Measurements from ENCODE around the gene MUC20.
"Not testable (repeated sequence)": the region's sequence is repeated elsewhere in the genome, so short reads cannot be mapped to it uniquely, and the experiment has no call there.

MUC20 gene

GRCh38 chr3:195729476-195730251 lies 8.9 kb downstream of the MUC20 start:
- DNase-seq (ENCODE audit: low read depth, low spot score) = no peak

GRCh38 chr3:195731356-195731905 lies 10.7 kb downstream of the MUC20 start:
- DNase-seq (ENCODE audit: low read depth, low spot score) = no peak

- no peak for DNase-seq (ENCODE audit: low read depth, low spot score)
These were observed 12.2 kb downstream of the MUC20 start for GRCh38 chr3:195732940-195733339.

- no peak for DNase-seq (ENCODE audit: low read depth, low spot score)
These were observed 14.4 kb downstream of the MUC20 start for GRCh38 chr3:195735036-195735695.

GRCh38 chr3:195736866-195737490 lies 16.2 kb downstream of the MUC20 start:
- no peak for DNase-seq (ENCODE audit: low read depth, low spot score)

- DNase-seq (ENCODE audit: low read depth, low spot score) = not testable (repeated sequence)
These were observed 17.0 kb downstream of the MUC20 start for GRCh38 chr3:195737782-195738181.

- DNase-seq (ENCODE audit: low read depth, low spot score) = no peak
These were observed 17.7 kb downstream of the MUC20 start for GRCh38 chr3:195738274-195739044.

- no peak for DNase-seq (ENCODE audit: low read depth, low spot score)
These were observed 18.9 kb downstream of the MUC20 start for GRCh38 chr3:195739561-195740111.

- no peak for DNase-seq (ENCODE audit: low read depth, low spot score)
These were observed 23.7 kb downstream of the MUC20 start for GRCh38 chr3:195744437-195744836.

GRCh38 chr3:195746346-195746745 lies 25.6 kb downstream of the MUC20 start:
- no peak for DNase-seq (ENCODE audit: low read depth, low spot score)

- DNase-seq (ENCODE audit: low read depth, low spot score) = no peak
These were observed 26.0 kb downstream of the MUC20 start for GRCh38 chr3:195746751-195747150.

- DNase-seq (ENCODE audit: low read depth, low spot score) = no peak
These were observed 27.9 kb downstream of the MUC20 start for GRCh38 chr3:195748661-195749060.

GRCh38 chr3:195749101-195749500 lies 28.3 kb downstream of the MUC20 start:
- DNase-seq (ENCODE audit: low read depth, low spot score) = not testable (repeated sequence)

- DNase-seq (ENCODE audit: low read depth, low spot score) = no peak
These were observed 30.2 kb downstream of the MUC20 start for GRCh38 chr3:195750797-195751520.

- DNase-seq (ENCODE audit: low read depth, low spot score) = no peak
These were observed 30.8 kb downstream of the MUC20 start for GRCh38 chr3:195751560-195751959.

GRCh38 chr3:195752066-195752465 lies 31.3 kb downstream of the MUC20 start:
- DNase-seq (ENCODE audit: low read depth, low spot score) = no peak

GRCh38 chr3:195752546-195753331 lies 32.0 kb downstream of the MUC20 start:
- no peak for DNase-seq (ENCODE audit: low read depth, low spot score)

- no peak for DNase-seq (ENCODE audit: low read depth, low spot score)
These were observed 32.8 kb downstream of the MUC20 start for GRCh38 chr3:195753581-195753980.

GRCh38 chr3:195754141-195754540 lies 33.4 kb downstream of the MUC20 start:
- no peak for DNase-seq (ENCODE audit: low read depth, low spot score)

GRCh38 chr3:195754906-195755305 lies 34.1 kb downstream of the MUC20 start:
- DNase-seq (ENCODE audit: low read depth, low spot score) = no peak

All from activated naive CD8-positive, alpha-beta T cell treated with anti-CD3 and anti-CD28 coated beads, Interleukin-2, amount 50 U/mL, for 16 hours (primary cell).